HCT116 (cell line): ENCODE results near the gene PLCB4. TPM values are rescaled to one million over a fixed set of nuclear protein-coding genes. Genes with fewer than 3 reads are reported as not detected.

Experiments
- ATAC-seq: fragments of 200-7000 bp; cut with Tn5 transposase; 2 replicates; pipeline ENCODE4 v1.9.1; 2020; ENCODE audit warnings: mild to moderate bottlenecking, moderate library complexity
- BruUV-seq: library from RNA; stranded (reverse); fragments of 400-500 nt; replicated peaks from 2 replicates; lab custom pipeline; 2021; lab: Mats Ljungman, UMichigan
- CTCF ChIA-PET: fragments of 300-600 bp; sonication (Branson Sonifier 250); formaldehyde crosslinking; loops from one replicate; lab custom pipeline; 2021; ENCODE audit warnings: antibody characterized with exemption; lab: Charles Lee
- POLR2A ChIA-PET: fragments of 300-600, 350-600 bp; sonication (Branson Sonifier 250); formaldehyde crosslinking; loops from one replicate; lab custom pipeline; 2021; ENCODE audit warnings: antibody characterized with exemption; lab: Charles Lee
- RAD21 ChIA-PET, 2 experiments: fragments of 300-600 bp; sonication (Branson Sonifier 250); formaldehyde crosslinking; loops; one replicate each; lab custom pipeline; 2023; ENCODE audit warnings: low total read pairs in 2 of 2; ENCODE audit not compliant: uncharacterized antibody in 2 of 2, unreplicated experiment in 2 of 2, low non-redundant PET in 1 of 2; lab: Charles Lee
- DNase-seq: peaks from one replicate; pipeline ENCODE4 v3.0.0-alpha.2; 2010; ENCODE audit warnings: low read depth, low spot score
- H2AFZ ChIP-seq: fragments of 200-600 bp; shearing (Covaris generic), sonication (generic); 2 replicates; pipeline ENCODE4 v1.6.1; 2017; ENCODE audit warnings: low read depth, mixed run types, mixed read lengths, antibody characterized with exemption, low read length; ENCODE audit not compliant: poor library complexity, severe bottlenecking
- H3K27ac ChIP-seq: 2 replicates; pipeline ENCODE4 v1.5.1; 2012; ENCODE audit warnings: low read depth, low read length
- H3K27me3 ChIP-seq: fragments of 200-600 bp; sonication (generic); 2 replicates; pipeline ENCODE4 v1.6.1; 2016; ENCODE audit warnings: mixed run types, low read length, mixed read lengths; ENCODE audit not compliant: insufficient read depth
- H3K36me3 ChIP-seq, 2 experiments: fragments of 200-500 bp in 1 of 2; fragments of 200-600 bp in 1 of 2; sonication (Bioruptor generic) in 1 of 2; sonication (generic) in 1 of 2; 2 replicates each; pipeline versions ENCODE4 v1.5.1 to v1.6.1; 2014 to 2016; ENCODE audit warnings: low read length in 2 of 2, inconsistent platforms in 1 of 2, mixed read lengths in 1 of 2, mixed run types in 1 of 2; ENCODE audit not compliant: insufficient read depth in 2 of 2, control insufficient read depth in 1 of 2
- H3K4me1 ChIP-seq, 2 experiments: fragments of 200-600 bp in 1 of 2; sonication (generic) in 1 of 2; 2 replicates each; pipeline versions ENCODE4 v1.5.1 to v1.6.1; 2012 to 2017; ENCODE audit warnings: low read length in 2 of 2, inconsistent platforms in 1 of 2, mild to moderate bottlenecking in 1 of 2, mixed read lengths in 1 of 2, mixed run types in 1 of 2, moderate library complexity in 1 of 2; ENCODE audit not compliant: insufficient read depth in 2 of 2, control insufficient read depth in 1 of 2
- H3K4me2 ChIP-seq: fragments of 200-600 bp; sonication (generic); 2 replicates; pipeline ENCODE4 v1.6.1; 2017; ENCODE audit warnings: mixed run types, low read length, mixed read lengths
- H3K4me3 ChIP-seq, 2 experiments: fragments of 200-600 bp in 1 of 2; sonication (generic) in 1 of 2; replicated peaks in 1 of 2; 2 replicates each; pipeline ENCODE4 v1.5.1; 2011 to 2016; ENCODE audit warnings: low read length in 2 of 2, control low read depth in 1 of 2, low read depth in 1 of 2, mild to moderate bottlenecking in 1 of 2, mixed read lengths in 1 of 2, mixed run types in 1 of 2
- H3K79me2 ChIP-seq: fragments of 200-600 bp; sonication (generic); 2 replicates; pipeline ENCODE4 v1.6.1; 2017; ENCODE audit warnings: mild to moderate bottlenecking, mixed run types, low read length, moderate library complexity, mixed read lengths; ENCODE audit not compliant: insufficient read depth
- H3K9ac ChIP-seq: fragments of 200-600 bp; sonication (generic); 2 replicates; pipeline ENCODE4 v1.6.1; 2016; ENCODE audit warnings: low read length, mixed read lengths
- H3K9me2 ChIP-seq: fragments of 200-600 bp; sonication (generic), shearing (Covaris generic); 2 replicates; pipeline ENCODE4 v1.6.1; 2017; ENCODE audit warnings: mixed run types, mild to moderate bottlenecking, moderate library complexity; ENCODE audit not compliant: insufficient read depth
- H3K9me3 ChIP-seq, 2 experiments: fragments of 200-500 bp in 1 of 2; fragments of 200-600 bp in 1 of 2; sonication (Bioruptor generic) in 1 of 2; sonication (generic) in 1 of 2; 2 replicates each; pipeline ENCODE4 v1.6.1; 2014 to 2017; ENCODE audit warnings: low read length in 2 of 2, mixed read lengths in 2 of 2, inconsistent platforms in 1 of 2, low read depth in 1 of 2, mild to moderate bottlenecking in 1 of 2, mixed run types in 1 of 2, moderate library complexity in 1 of 2; ENCODE audit not compliant: control insufficient read depth in 1 of 2, insufficient read depth in 1 of 2
- H4K20me1 ChIP-seq: fragments of 200-600 bp; sonication (generic), shearing (Covaris generic); 2 replicates; pipeline ENCODE4 v1.6.1; 2017; ENCODE audit warnings: mixed run types, mild to moderate bottlenecking, moderate library complexity; ENCODE audit not compliant: insufficient read depth
- CBX3 ChIP-seq: IDR thresholded peaks from 2 replicates; pipeline ENCODE4 v1.6.1; 2012; ENCODE audit warnings: low read depth
- EZH2phosphoT487 ChIP-seq: fragments of 200-600 bp; IDR thresholded peaks from 2 replicates; pipeline ENCODE4 v1.6.1; 2018; ENCODE audit warnings: antibody characterized with exemption, borderline replicate concordance
- FOSL1 ChIP-seq: IDR thresholded peaks from 2 replicates; pipeline ENCODE4 v1.6.1; 2012; ENCODE audit warnings: low read depth
- JUND ChIP-seq: IDR thresholded peaks from 2 replicates; pipeline ENCODE4 v1.6.1; 2012
- POLR2A ChIP-seq: IDR thresholded peaks from 2 replicates; pipeline ENCODE4 v1.7.0; 2011; ENCODE audit warnings: borderline replicate concordance; ENCODE audit not compliant: insufficient read depth, insufficient read length; ENCODE audit errors: extremely low read depth
- SP1 ChIP-seq: IDR thresholded peaks from 2 replicates; pipeline ENCODE4 v1.6.1; 2012; ENCODE audit warnings: low read depth
- SRF ChIP-seq: IDR thresholded peaks from 2 replicates; pipeline ENCODE4 v1.6.1; 2012; ENCODE audit warnings: low read depth
- YY1 ChIP-seq: IDR thresholded peaks from 2 replicates; pipeline ENCODE4 v1.6.1; 2011; ENCODE audit warnings: low read length, low read depth, moderate library complexity, mild to moderate bottlenecking; ENCODE audit not compliant: insufficient replicate concordance; ENCODE audit errors: extremely low read depth
- intact Hi-C: fragments of 100-400 bp; cut with micrococcal nuclease; formaldehyde crosslinking; loops from 2 replicates; pipeline ENCODE4 v1.10.0; 2022
- total RNA-seq: library from RNA; stranded (reverse); gene quantifications from one replicate; pipeline ENCODE4 v1.2.1, GENCODE V29; 2021; ENCODE audit not compliant: unreplicated experiment
- TF ChIP-seq, protein P1 (sequence below): IDR thresholded peaks from 2 replicates; pipeline ENCODE4 v1.6.1; 2011; ENCODE audit warnings: mild to moderate bottlenecking, low read length, moderate library complexity; ENCODE audit not compliant: insufficient replicate concordance; ENCODE audit errors: extremely low read depth
- TF ChIP-seq, protein P2 (sequence below): IDR thresholded peaks from 2 replicates; pipeline ENCODE4 v1.6.1; 2012

The PLCB4 gene
- total RNA-seq, 1 experiment from 2014 or later = 2.5 TPM

DNA sequence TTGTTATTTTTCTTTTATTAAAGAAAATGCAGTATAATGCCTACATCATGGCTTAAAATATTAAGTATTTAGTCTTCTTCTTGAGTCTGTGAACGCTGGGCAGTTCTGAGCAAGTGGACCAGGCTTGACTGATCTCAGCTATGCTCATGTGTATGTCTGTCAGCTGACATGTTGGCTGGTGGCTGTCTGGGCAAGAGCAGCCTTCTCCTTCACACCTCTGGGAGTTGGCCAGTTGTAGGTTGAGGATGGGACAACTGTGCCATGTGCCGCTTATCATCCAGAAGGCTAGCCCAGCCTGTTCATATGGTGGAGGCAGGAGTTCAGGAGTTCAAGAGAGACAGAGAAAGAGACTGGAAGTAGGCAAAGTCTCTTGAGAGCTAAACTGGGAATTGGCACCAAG lies 175.9 kb downstream of the PLCB4 start:
- no peak overlapping the region for H3K4me3 ChIP-seq
- no peaks in the 10 kb centered on the region for H3K9me3 ChIP-seq
- H3K9me2 ChIP-seq = no peaks in the 10 kb centered on the region
- no peaks in the 10 kb centered on the region for H4K20me1 ChIP-seq
- H3K9ac ChIP-seq = no peak overlapping the region
- TF ChIP-seq FOSL1 = no peak
- TF ChIP-seq JUND = no peak
- no peak for TF ChIP-seq SRF
- no peak for TF ChIP-seq SP1
- TF ChIP-seq, protein P1, sequence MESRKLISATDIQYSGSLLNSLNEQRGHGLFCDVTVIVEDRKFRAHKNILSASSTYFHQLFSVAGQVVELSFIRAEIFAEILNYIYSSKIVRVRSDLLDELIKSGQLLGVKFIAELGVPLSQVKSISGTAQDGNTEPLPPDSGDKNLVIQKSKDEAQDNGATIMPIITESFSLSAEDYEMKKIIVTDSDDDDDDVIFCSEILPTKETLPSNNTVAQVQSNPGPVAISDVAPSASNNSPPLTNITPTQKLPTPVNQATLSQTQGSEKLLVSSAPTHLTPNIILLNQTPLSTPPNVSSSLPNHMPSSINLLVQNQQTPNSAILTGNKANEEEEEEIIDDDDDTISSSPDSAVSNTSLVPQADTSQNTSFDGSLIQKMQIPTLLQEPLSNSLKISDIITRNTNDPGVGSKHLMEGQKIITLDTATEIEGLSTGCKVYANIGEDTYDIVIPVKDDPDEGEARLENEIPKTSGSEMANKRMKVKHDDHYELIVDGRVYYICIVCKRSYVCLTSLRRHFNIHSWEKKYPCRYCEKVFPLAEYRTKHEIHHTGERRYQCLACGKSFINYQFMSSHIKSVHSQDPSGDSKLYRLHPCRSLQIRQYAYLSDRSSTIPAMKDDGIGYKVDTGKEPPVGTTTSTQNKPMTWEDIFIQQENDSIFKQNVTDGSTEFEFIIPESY = no peak
- TF ChIP-seq EZH2phosphoT487 = no peak
- TF ChIP-seq, protein P2, sequence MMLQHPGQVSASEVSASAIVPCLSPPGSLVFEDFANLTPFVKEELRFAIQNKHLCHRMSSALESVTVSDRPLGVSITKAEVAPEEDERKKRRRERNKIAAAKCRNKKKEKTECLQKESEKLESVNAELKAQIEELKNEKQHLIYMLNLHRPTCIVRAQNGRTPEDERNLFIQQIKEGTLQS = no peak
- TF ChIP-seq YY1 = no peak
- no peak for TF ChIP-seq POLR2A
- no peak for TF ChIP-seq CBX3
- no peak overlapping the region for H3K27ac ChIP-seq
- H2AFZ ChIP-seq = no peak overlapping the region
- H3K4me1 ChIP-seq = peaks cover 14 to 18% of the 10 kb centered on the region in 2 experiments
- ChIA-PET CTCF (no interaction called here), POLR2A (no interaction called here), RAD21 (no interaction called here)
- no peaks in the 10 kb centered on the region for H3K27me3 ChIP-seq
- DNase-seq = no peak
- H3K4me2 ChIP-seq = no peak overlapping the region
- BruUV-seq = no TSS peak
- H3K36me3 ChIP-seq = no peaks in the 10 kb centered on the region
- intact Hi-C loops = no loop called here
- ATAC-seq = no peak
- H3K79me2 ChIP-seq = no peaks in the 10 kb centered on the region
